Thoracic aorta (tissue), 2 donors: ENCODE measurements around the gene ASTL. TPM values are rescaled to one million over a fixed set of nuclear protein-coding genes. Genes with fewer than 3 reads are reported as not detected.

Experiments
- ATAC-seq: fragments of 150-250 bp; one replicate; pipeline ENCODE4 v1.8.0; 2017; ENCODE audit warnings: low read depth; ENCODE audit not compliant: insufficient number of reproducible peaks, low FRiP score
- DNase-seq: peaks from one replicate; pipeline ENCODE4 v3.0.0-alpha.2; 2020; ENCODE audit warnings: low spot score
- H3K27ac ChIP-seq, 2 donors: fragments of 200-600 bp; sonication (generic); 1 replicate in 1 of 2; 2 replicates in 1 of 2; pipeline ENCODE4 v1.5.1; 2016; ENCODE audit warnings: mild to moderate bottlenecking in 2 of 2, moderate library complexity in 2 of 2
- H3K27me3 ChIP-seq: fragments of 200-600 bp; sonication (generic); replicated peaks from 2 replicates; pipeline ENCODE4 v1.6.0; 2016; ENCODE audit warnings: mild to moderate bottlenecking; ENCODE audit not compliant: insufficient read depth
- H3K36me3 ChIP-seq: fragments of 200-600 bp; sonication (generic); one replicate; pipeline ENCODE4 v1.5.1; 2016
- H3K4me1 ChIP-seq, 2 donors: fragments of 200-600 bp; sonication (generic); 1 replicate in 1 of 2; 2 replicates in 1 of 2; pipeline versions ENCODE4 v1.5.1 to v1.6.0; 2016; ENCODE audit warnings: low read depth in 2 of 2, mild to moderate bottlenecking in 1 of 2; ENCODE audit not compliant: control insufficient read depth in 1 of 2
- H3K4me3 ChIP-seq: fragments of 200-600 bp; sonication (generic); 2 replicates; pipeline ENCODE4 v1.5.1; 2016; ENCODE audit warnings: mild to moderate bottlenecking
- H3K9me3 ChIP-seq: fragments of 200-600 bp; sonication (generic); 2 replicates; pipeline ENCODE4 v1.5.1; 2016
- CTCF ChIP-seq: fragments of 200-600 bp; sonication (generic); IDR thresholded peaks from one replicate; pipeline ENCODE4 v1.5.1; 2019; ENCODE audit warnings: antibody characterized with exemption
- total RNA-seq, 2 donors: library from RNA; depleted of rRNA; stranded (reverse); fragments of >200 nt; gene quantifications; one replicate each; pipeline versions ENCODE4 v1.1.0 to v1.2.3, GENCODE V29; 2016

The ASTL gene
- total RNA-seq, 2 donors from 2014 or later, result not detected

DNA sequence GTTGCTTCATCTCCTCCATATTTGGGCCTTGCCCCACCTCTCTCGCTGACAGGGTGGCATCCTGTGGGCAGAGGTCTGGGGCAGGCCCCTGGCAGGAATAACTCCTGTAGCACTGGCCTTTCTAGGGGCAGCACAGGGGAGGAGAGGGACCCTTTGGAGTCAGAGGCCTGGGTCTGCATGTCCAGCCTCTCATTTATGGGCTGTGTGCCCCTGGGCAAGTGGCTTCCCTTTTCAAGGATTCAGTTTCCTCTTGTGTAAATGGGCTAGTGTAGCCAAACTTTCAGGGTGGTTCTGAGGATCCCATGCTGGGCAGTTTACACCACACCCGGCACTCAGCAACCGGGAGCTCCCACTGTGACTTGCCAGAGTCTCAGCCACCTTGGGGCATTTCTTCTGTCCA lies 45.4 kb downstream of the ASTL start:
- Histone ChIP-seq H3K9me3 (no peaks in the 10 kb centered on the region), H3K4me3 (no peak overlapping the region), H3K36me3 (no peaks in the 10 kb centered on the region), H3K27ac (no peak overlapping the region), H3K4me1 (peaks cover 0 to 1% of the 10 kb centered on the region in 2 donors), H3K27me3 (no peaks in the 10 kb centered on the region)
- TF ChIP-seq CTCF, result no peak
- DNase-seq (no peak), ATAC-seq (no peak)

DNA sequence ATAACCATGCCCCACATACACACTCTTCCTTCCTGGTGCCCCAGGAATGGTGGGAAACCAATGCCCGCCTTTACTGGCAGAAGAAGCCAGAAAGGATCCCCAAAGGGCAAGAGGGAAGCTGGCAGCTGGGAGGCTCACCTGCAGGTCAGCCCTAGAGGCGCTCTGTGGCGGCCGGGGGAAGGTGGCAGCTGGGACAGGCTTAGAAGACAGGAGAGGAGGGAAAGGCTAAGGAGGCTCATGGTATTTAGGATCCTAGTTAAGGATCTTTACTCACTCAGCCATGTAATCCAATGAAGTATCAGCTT lies 45.8 kb downstream of the ASTL start:
- TF ChIP-seq CTCF, result no peak
- no peak for ATAC-seq
- no peak overlapping the region for H3K4me3 ChIP-seq
- H3K27ac ChIP-seq, result no peak overlapping the region
- no peaks in the 10 kb centered on the region for H3K9me3 ChIP-seq
- no peaks in the 10 kb centered on the region for H3K27me3 ChIP-seq
- no peak for DNase-seq
- H3K36me3 ChIP-seq, result no peaks in the 10 kb centered on the region
- H3K4me1 ChIP-seq, result no peaks in the 10 kb centered on the region

DNA sequence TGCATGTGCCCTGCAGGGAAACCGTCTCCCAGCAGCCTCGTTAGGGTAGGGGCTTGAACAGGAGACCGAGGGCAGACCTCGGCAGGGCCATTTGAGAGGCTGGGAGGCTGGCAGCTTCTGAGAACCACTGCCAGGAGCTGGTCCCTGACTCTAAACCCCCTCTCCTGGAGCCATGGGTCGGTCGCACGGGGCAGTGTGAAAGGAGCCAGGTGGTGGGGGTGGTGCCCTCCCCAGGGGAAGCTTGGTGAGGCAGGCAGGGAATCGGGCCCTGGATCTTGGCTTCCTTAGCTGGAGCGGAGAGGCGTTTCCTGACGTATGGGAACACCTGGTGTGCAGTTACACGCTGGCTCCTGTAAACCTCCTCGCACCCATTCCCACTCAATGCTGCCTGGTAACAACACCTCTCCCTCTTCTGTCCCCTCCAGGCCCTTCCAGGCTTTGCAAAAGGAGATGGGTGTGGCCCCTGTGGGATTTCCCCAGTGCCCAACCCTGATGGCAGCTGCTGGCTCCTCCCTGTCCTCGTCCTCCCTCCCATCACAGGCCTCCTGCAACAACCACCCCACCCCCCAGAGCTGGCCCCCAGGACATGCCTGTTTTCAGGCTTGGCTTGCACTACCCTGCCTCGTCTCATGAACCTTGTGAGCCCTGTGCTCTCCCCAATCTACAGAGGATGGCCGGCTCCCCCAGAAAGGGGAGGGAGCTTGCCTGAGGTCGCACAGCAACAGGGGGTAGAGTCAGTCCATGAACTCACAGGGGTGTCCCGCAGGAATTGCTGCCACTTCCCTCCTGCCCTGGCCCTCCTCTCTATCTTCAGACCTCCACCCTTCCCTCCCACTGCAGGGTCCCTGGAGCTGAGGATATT lies 46.4 kb downstream of the ASTL start:
- no peak for TF ChIP-seq CTCF
- H3K4me1 ChIP-seq, result no peaks in the 10 kb centered on the region
- H3K9me3 ChIP-seq, result no peaks in the 10 kb centered on the region
- no peak overlapping the region for H3K4me3 ChIP-seq
- no peak for ATAC-seq
- no peak overlapping the region for H3K27ac ChIP-seq
- DNase-seq, result no peak
- no peaks in the 10 kb centered on the region for H3K27me3 ChIP-seq
- no peaks in the 10 kb centered on the region for H3K36me3 ChIP-seq

- no peak for DNase-seq
- Histone ChIP-seq H3K4me1 (no peaks in the 10 kb centered on the region), H3K27ac (no peak overlapping the region), H3K36me3 (no peaks in the 10 kb centered on the region), H3K4me3 (no peak overlapping the region), H3K27me3 (no peaks in the 10 kb centered on the region), H3K9me3 (no peaks in the 10 kb centered on the region)
- no peak for TF ChIP-seq CTCF
- ATAC-seq, result no peak
Measured at GRCh38 chr2:96091141-96091710, 47.1 kb downstream of the ASTL start.

- Histone ChIP-seq H3K9me3 (no peaks in the 10 kb centered on the region), H3K27ac (no peak overlapping the region), H3K36me3 (no peaks in the 10 kb centered on the region), H3K27me3 (no peaks in the 10 kb centered on the region), H3K4me3 (no peak overlapping the region), H3K4me1 (no peaks in the 10 kb centered on the region)
- no peak for ATAC-seq
- no peak for DNase-seq
- no peak for TF ChIP-seq CTCF
Measured at GRCh38 chr2:96090196-96090926, 47.9 kb downstream of the ASTL start.
